Mammary epithelial cell (primary cell): ENCODE measurements around the gene ANP32D.

ENCODE experiments used
- EZH2 ChIP-seq: IDR thresholded peaks from 2 replicates; pipeline ENCODE4 v1.6.1; 2012; ENCODE audit warnings: low read length, inconsistent platforms, borderline replicate concordance
- TF ChIP-seq, protein P1 (sequence below), 2 donors: IDR thresholded peaks in 1 of 2; conservative IDR thresholded peaks in 1 of 2; 2 replicates each; pipeline ENCODE4 v1.5.1; 2011 to 2012; ENCODE audit warnings: inconsistent platforms in 2 of 2, low read length in 2 of 2, mild to moderate bottlenecking in 2 of 2, control low read depth in 1 of 2, low read depth in 1 of 2; ENCODE audit not compliant: insufficient read depth in 1 of 2; ENCODE audit errors: extremely low read depth in 1 of 2

- TF ChIP-seq EZH2: no peak
- TF ChIP-seq, protein P1, sequence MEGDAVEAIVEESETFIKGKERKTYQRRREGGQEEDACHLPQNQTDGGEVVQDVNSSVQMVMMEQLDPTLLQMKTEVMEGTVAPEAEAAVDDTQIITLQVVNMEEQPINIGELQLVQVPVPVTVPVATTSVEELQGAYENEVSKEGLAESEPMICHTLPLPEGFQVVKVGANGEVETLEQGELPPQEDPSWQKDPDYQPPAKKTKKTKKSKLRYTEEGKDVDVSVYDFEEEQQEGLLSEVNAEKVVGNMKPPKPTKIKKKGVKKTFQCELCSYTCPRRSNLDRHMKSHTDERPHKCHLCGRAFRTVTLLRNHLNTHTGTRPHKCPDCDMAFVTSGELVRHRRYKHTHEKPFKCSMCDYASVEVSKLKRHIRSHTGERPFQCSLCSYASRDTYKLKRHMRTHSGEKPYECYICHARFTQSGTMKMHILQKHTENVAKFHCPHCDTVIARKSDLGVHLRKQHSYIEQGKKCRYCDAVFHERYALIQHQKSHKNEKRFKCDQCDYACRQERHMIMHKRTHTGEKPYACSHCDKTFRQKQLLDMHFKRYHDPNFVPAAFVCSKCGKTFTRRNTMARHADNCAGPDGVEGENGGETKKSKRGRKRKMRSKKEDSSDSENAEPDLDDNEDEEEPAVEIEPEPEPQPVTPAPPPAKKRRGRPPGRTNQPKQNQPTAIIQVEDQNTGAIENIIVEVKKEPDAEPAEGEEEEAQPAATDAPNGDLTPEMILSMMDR (conservative IDR thresholded peaks at IDR 0.05 in 1 of 2, IDR thresholded peaks at IDR 0.05 in 1 of 2; ENCODE audit: extremely low read depth in 1 of 2, insufficient read depth in 1 of 2, low read depth in 1 of 2, low read length in 2 of 2): no peak
Measured at GRCh38 chr12:48510111-48510510, 37.8 kb downstream of the ANP32D start.
